Measurements from ENCODE around the gene DHRS7B.
"Not testable (repeated sequence)": the region's sequence is repeated elsewhere in the genome, so short reads cannot be mapped to it uniquely, and the experiment has no call there.

DHRS7B gene

GRCh38 chr17:21186399-21187187 lies 59.8 kb downstream of the DHRS7B start:
- H3K79me2 ChIP-seq (ENCODE audit: insufficient read depth, low read depth) = no peaks in the 10 kb centered on the region
- H3K27ac ChIP-seq = no peak overlapping the region
- H3K4me2 ChIP-seq = no peak overlapping the region
- no peaks in the 10 kb centered on the region for H3K36me3 ChIP-seq (ENCODE audit: insufficient read depth)
- TF ChIP-seq, protein P1, sequence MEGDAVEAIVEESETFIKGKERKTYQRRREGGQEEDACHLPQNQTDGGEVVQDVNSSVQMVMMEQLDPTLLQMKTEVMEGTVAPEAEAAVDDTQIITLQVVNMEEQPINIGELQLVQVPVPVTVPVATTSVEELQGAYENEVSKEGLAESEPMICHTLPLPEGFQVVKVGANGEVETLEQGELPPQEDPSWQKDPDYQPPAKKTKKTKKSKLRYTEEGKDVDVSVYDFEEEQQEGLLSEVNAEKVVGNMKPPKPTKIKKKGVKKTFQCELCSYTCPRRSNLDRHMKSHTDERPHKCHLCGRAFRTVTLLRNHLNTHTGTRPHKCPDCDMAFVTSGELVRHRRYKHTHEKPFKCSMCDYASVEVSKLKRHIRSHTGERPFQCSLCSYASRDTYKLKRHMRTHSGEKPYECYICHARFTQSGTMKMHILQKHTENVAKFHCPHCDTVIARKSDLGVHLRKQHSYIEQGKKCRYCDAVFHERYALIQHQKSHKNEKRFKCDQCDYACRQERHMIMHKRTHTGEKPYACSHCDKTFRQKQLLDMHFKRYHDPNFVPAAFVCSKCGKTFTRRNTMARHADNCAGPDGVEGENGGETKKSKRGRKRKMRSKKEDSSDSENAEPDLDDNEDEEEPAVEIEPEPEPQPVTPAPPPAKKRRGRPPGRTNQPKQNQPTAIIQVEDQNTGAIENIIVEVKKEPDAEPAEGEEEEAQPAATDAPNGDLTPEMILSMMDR (conservative IDR thresholded peaks at IDR 0.05; ENCODE audit: low read depth, low read length) = no peak
- H2AFZ ChIP-seq (ENCODE audit: low read depth) = no peak overlapping the region
- H3K4me3 ChIP-seq (IDR thresholded peaks at IDR 0.05; ENCODE audit: insufficient read depth, low read depth, low read length) = no peak overlapping the region
- H3K27me3 ChIP-seq (ENCODE audit: insufficient read depth, low read depth) = no peaks in the 10 kb centered on the region
- no peak overlapping the region for H3K9ac ChIP-seq
- H4K20me1 ChIP-seq (ENCODE audit: insufficient read depth) = no peaks in the 10 kb centered on the region
- H3K4me1 ChIP-seq (ENCODE audit: low read depth, poor library complexity, severe bottlenecking) = peaks cover 6% of the 10 kb centered on the region

DNA sequence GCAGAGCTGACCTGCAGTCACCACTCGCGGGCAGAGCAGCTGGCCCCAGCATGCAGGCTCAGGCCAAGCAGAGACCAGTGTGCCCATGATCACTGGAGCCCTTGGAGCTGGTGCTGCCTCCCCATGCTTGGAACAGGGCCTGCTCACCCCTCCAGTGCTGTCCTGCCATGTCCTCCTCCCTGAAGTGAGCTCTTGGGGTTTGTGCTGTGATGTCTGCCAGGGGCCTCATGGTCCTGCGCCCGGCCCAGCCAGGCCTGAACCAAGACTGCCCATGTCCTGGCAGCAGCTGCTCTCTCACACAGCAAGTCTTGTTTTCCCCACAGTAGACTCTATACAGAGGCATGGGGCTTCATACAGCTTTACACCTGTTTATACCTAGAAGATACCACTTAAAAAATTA lies 62.6 kb downstream of the DHRS7B start:
- TF ChIP-seq, protein P1 (conservative IDR thresholded peaks at IDR 0.05; ENCODE audit: low read depth, low read length) = no peak
- Histone ChIP-seq H4K20me1 (ENCODE audit: insufficient read depth) (no peaks in the 10 kb centered on the region), H3K4me1 (ENCODE audit: low read depth, poor library complexity, severe bottlenecking) (peaks cover 27% of the 10 kb centered on the region), H3K79me2 (ENCODE audit: insufficient read depth, low read depth) (no peaks in the 10 kb centered on the region), H3K27me3 (ENCODE audit: insufficient read depth, low read depth) (no peaks in the 10 kb centered on the region), H3K36me3 (ENCODE audit: insufficient read depth) (no peaks in the 10 kb centered on the region), H3K4me2 (no peak overlapping the region), H3K9ac (no peak overlapping the region), H3K4me3 (IDR thresholded peaks at IDR 0.05; ENCODE audit: insufficient read depth, low read depth, low read length) (no peak overlapping the region), H2AFZ (ENCODE audit: low read depth) (no peak overlapping the region), H3K27ac (no peak overlapping the region)

DNA sequence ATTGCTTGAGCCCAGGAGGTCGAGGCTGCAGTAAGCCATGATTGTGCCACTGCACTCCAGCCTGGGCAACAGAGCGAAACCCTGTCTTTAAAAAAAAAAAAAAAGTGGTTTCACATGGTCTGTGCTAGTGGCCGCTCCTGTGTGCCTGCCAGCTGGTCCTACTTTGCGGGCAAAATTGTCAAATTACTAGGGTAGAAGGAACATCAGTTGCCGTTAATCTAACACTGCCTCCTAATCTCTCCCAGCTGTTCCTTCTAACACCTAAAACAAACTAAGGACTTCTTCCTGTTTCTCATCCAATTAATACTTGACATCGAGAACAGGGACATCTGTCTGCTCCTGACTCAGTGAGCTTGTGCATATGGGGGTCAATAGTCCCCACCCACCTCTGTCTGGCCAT lies 63.3 kb downstream of the DHRS7B start:
- TF ChIP-seq, protein P1 (conservative IDR thresholded peaks at IDR 0.05; ENCODE audit: low read depth, low read length) = no peak
- H3K27me3 ChIP-seq (ENCODE audit: insufficient read depth, low read depth) = no peaks in the 10 kb centered on the region

DNA sequence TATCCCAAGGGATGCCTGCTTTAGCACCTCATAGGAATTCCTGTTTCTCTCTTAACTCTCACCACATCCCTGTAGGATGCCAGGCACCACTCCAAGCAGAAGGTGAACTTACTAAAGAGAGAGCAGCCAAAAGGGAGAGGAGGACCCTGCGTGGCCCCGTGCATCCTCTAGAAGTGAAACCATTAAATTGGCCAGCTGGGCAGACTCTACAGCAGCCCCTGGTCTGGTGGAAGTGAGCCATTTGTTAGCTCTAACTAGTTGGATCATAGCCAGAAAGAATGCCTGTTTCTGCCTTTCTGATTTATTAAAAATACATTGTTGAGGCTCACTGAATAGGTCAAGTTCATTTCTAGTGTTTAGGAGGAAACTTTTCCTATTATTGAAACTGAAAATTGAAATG lies 64.9 kb downstream of the DHRS7B start:
- no peaks in the 10 kb centered on the region for H3K27me3 ChIP-seq (ENCODE audit: insufficient read depth, low read depth)
- H3K4me2 ChIP-seq = no peak overlapping the region
- H3K27ac ChIP-seq = no peak overlapping the region
- no peaks in the 10 kb centered on the region for H3K79me2 ChIP-seq (ENCODE audit: insufficient read depth, low read depth)
- H3K4me3 ChIP-seq (IDR thresholded peaks at IDR 0.05; ENCODE audit: insufficient read depth, low read depth, low read length) = no peak overlapping the region
- no peak overlapping the region for H3K9ac ChIP-seq
- no peak overlapping the region for H2AFZ ChIP-seq (ENCODE audit: low read depth)
- no peaks in the 10 kb centered on the region for H4K20me1 ChIP-seq (ENCODE audit: insufficient read depth)
- no peaks in the 10 kb centered on the region for H3K36me3 ChIP-seq (ENCODE audit: insufficient read depth)
- TF ChIP-seq, protein P1 (conservative IDR thresholded peaks at IDR 0.05; ENCODE audit: low read depth, low read length) = no peak
- peaks cover 27% of the 10 kb centered on the region for H3K4me1 ChIP-seq (ENCODE audit: low read depth, poor library complexity, severe bottlenecking)

More for the DNA sequence above, 63.3 kb downstream of the DHRS7B start:
- Histone ChIP-seq H2AFZ (ENCODE audit: low read depth) (no peak overlapping the region), H3K9ac (no peak overlapping the region), H3K79me2 (ENCODE audit: insufficient read depth, low read depth) (no peaks in the 10 kb centered on the region), H3K4me3 (IDR thresholded peaks at IDR 0.05; ENCODE audit: insufficient read depth, low read depth, low read length) (no peak overlapping the region), H4K20me1 (ENCODE audit: insufficient read depth) (no peaks in the 10 kb centered on the region), H3K27ac (no peak overlapping the region), H3K36me3 (ENCODE audit: insufficient read depth) (no peaks in the 10 kb centered on the region), H3K4me1 (ENCODE audit: low read depth, poor library complexity, severe bottlenecking) (peaks cover 27% of the 10 kb centered on the region), H3K4me2 (no peak overlapping the region)

DNA sequence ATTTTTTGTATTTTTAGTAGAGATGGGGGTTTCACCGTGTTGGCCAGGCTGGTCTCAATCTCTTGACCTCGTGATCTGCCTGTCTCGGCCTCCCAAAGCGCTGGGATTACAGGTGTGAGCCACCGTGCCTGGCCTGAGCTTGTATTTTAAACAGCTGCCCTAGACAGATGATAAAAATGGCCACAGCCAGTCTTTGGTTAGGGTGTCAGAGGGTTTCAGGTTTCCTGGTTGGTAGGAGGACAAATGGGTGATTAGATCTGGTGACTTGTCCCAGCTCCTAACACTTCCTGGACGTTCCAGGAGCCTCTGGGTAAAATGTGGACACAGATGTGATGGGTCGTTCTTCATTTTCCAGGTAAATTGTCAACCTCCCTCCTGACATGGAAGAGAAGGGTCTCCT lies 65.7 kb downstream of the DHRS7B start:
- H4K20me1 ChIP-seq (ENCODE audit: insufficient read depth); H3K9ac ChIP-seq; H3K36me3 ChIP-seq (ENCODE audit: insufficient read depth); H3K79me2 ChIP-seq (ENCODE audit: insufficient read depth, low read depth); H3K27me3 ChIP-seq (ENCODE audit: insufficient read depth, low read depth); H2AFZ ChIP-seq (ENCODE audit: low read depth); H3K4me3 ChIP-seq (IDR thresholded peaks at IDR 0.05; ENCODE audit: insufficient read depth, low read depth, low read length): not testable (repeated sequence)
- Histone ChIP-seq H3K4me2 (peak overlapping the region; percentile 66; the same call in 1 of the 2 replicates), H3K4me1 (ENCODE audit: low read depth, poor library complexity, severe bottlenecking) (peaks cover 27% of the 10 kb centered on the region), H3K27ac (peak overlapping the region; percentile 77)
